Mononuclear cell (primary cell): ENCODE results near the gene YIPF3. TPM values are rescaled to one million over a fixed set of nuclear protein-coding genes. Genes with fewer than 3 reads are reported as not detected.
A peak's percentile ranks its signal among the peaks of the same experiment; 100 is the strongest.
"Not testable (repeated sequence)": the region's sequence is repeated elsewhere in the genome, so short reads cannot be mapped to it uniquely, and the experiment has no call there.

Experiments used
- H3K27me3 ChIP-seq: 2 replicates; pipeline ENCODE4 v1.6.0; 2011; ENCODE audit warnings: low read length, control low read depth; ENCODE audit not compliant: insufficient read depth
- H3K4me1 ChIP-seq: 2 replicates; pipeline ENCODE4 v1.5.1; 2011; ENCODE audit warnings: mild to moderate bottlenecking, low read length, control low read depth; ENCODE audit not compliant: insufficient read depth
- H3K4me3 ChIP-seq: 2 replicates; pipeline ENCODE4 v1.5.1; 2011; ENCODE audit warnings: mild to moderate bottlenecking, low read length, moderate library complexity
- H3K9me3 ChIP-seq: 2 replicates; pipeline ENCODE4 v1.5.1; 2011; ENCODE audit warnings: low read depth, mild to moderate bottlenecking, control low read depth, low read length
- total RNA-seq: library from RNA; depleted of rRNA; stranded (reverse); fragments of >200 nt; gene quantifications from one replicate; pipeline ENCODE4 v1.2.3, GENCODE V29; 2012

The YIPF3 gene
- 29.4 TPM for total RNA-seq

GRCh38 chr6:43516697-43517504, at the start of gene YIPF3, which contains the start of gene POLR1C:
Gene YIPF3, minus strand, starts transcription at chr6:43516926. Its CDS starts 119 bp downstream, at chr6:43516807.
Gene POLR1C, plus strand, starts transcription at chr6:43517089. Its CDS starts 21 bp downstream, at chr6:43517110.
- Histone ChIP-seq H3K4me3 (peak within 1 kb of the TSS; percentile 85), H3K4me1 (peaks cover 37% of the 10 kb centered on the region), H3K27me3 (no peaks in the 10 kb centered on the region), H3K9me3 (no peaks in the 10 kb centered on the region)

GRCh38 chr6:43559328-43559727, 42.6 kb upstream of the YIPF3 start:
- Histone ChIP-seq H3K9me3 (no peaks in the 10 kb centered on the region), H3K4me1 (no peaks in the 10 kb centered on the region), H3K4me3 (no peak overlapping the region), H3K27me3 (no peaks in the 10 kb centered on the region)

GRCh38 chr6:43557620-43558019, 40.9 kb upstream of the YIPF3 start:
- H3K4me3 ChIP-seq, H3K9me3 ChIP-seq, H3K4me1 ChIP-seq, H3K27me3 ChIP-seq: not testable (repeated sequence)

GRCh38 chr6:43547222-43547621, 30.5 kb upstream of the YIPF3 start:
- no peaks in the 10 kb centered on the region for H3K9me3 ChIP-seq
- no peaks in the 10 kb centered on the region for H3K4me1 ChIP-seq
- no peak overlapping the region for H3K4me3 ChIP-seq
- H3K27me3 ChIP-seq: no peaks in the 10 kb centered on the region

GRCh38 chr6:43544461-43544860, 27.7 kb upstream of the YIPF3 start:
- H3K27me3 ChIP-seq: no peaks in the 10 kb centered on the region
- no peaks in the 10 kb centered on the region for H3K4me1 ChIP-seq
- H3K4me3 ChIP-seq: no peak overlapping the region
- H3K9me3 ChIP-seq: no peaks in the 10 kb centered on the region

- Histone ChIP-seq H3K4me3 (no peak overlapping the region), H3K4me1 (no peaks in the 10 kb centered on the region), H3K9me3 (no peaks in the 10 kb centered on the region)
These were observed 25.2 kb upstream of the YIPF3 start for GRCh38 chr6:43541774-43542471.

GRCh38 chr6:43540507-43540906, 23.8 kb upstream of the YIPF3 start:
- H3K4me3 ChIP-seq: no peak overlapping the region

More at GRCh38 chr6:43541774-43542471, 25.2 kb upstream of the YIPF3 start:
- no peaks in the 10 kb centered on the region for H3K27me3 ChIP-seq

GRCh38 chr6:43539409-43539808, 22.7 kb upstream of the YIPF3 start:
- not testable (repeated sequence) for H3K27me3 ChIP-seq, H3K4me3 ChIP-seq, H3K9me3 ChIP-seq, H3K4me1 ChIP-seq

More at GRCh38 chr6:43540507-43540906, 23.8 kb upstream of the YIPF3 start:
- Histone ChIP-seq H3K9me3 (no peaks in the 10 kb centered on the region), H3K4me1 (no peaks in the 10 kb centered on the region), H3K27me3 (no peaks in the 10 kb centered on the region)

GRCh38 chr6:43538986-43539385, 22.3 kb upstream of the YIPF3 start:
- H3K4me1 ChIP-seq, H3K9me3 ChIP-seq, H3K4me3 ChIP-seq, H3K27me3 ChIP-seq: not testable (repeated sequence)

GRCh38 chr6:43532201-43532600, 15.5 kb upstream of the YIPF3 start:
- Histone ChIP-seq H3K27me3 (no peaks in the 10 kb centered on the region), H3K4me3 (no peak overlapping the region), H3K4me1 (no peaks in the 10 kb centered on the region), H3K9me3 (no peaks in the 10 kb centered on the region)

GRCh38 chr6:43524483-43524961, 7.8 kb upstream of the YIPF3 start:
- H3K4me1 ChIP-seq: no peaks in the 10 kb centered on the region
- no peaks in the 10 kb centered on the region for H3K27me3 ChIP-seq
- H3K9me3 ChIP-seq: no peaks in the 10 kb centered on the region
- H3K4me3 ChIP-seq: no peak overlapping the region

- Histone ChIP-seq H3K9me3 (no peaks in the 10 kb centered on the region), H3K27me3 (no peaks in the 10 kb centered on the region), H3K4me3 (no peak overlapping the region), H3K4me1 (peaks cover 6% of the 10 kb centered on the region)
These were observed 6.6 kb upstream of the YIPF3 start for GRCh38 chr6:43523284-43523683.

- Histone ChIP-seq H3K4me1 (peaks cover 11% of the 10 kb centered on the region), H3K27me3 (no peaks in the 10 kb centered on the region), H3K9me3 (no peaks in the 10 kb centered on the region)
These were observed 6.0 kb upstream of the YIPF3 start for GRCh38 chr6:43522547-43523261.

GRCh38 chr6:43521836-43522235, 5.1 kb upstream of the YIPF3 start:
- Histone ChIP-seq H3K27me3 (no peaks in the 10 kb centered on the region), H3K4me3 (no peak overlapping the region), H3K9me3 (no peaks in the 10 kb centered on the region), H3K4me1 (peaks cover 16% of the 10 kb centered on the region)

More at GRCh38 chr6:43522547-43523261, 6.0 kb upstream of the YIPF3 start:
- H3K4me3 ChIP-seq: no peak overlapping the region

GRCh38 chr6:43520097-43520496, 3.4 kb upstream of the YIPF3 start:
- no peaks in the 10 kb centered on the region for H3K27me3 ChIP-seq
- H3K9me3 ChIP-seq: no peaks in the 10 kb centered on the region
- H3K4me3 ChIP-seq: no peak overlapping the region
- H3K4me1 ChIP-seq: peaks cover 29% of the 10 kb centered on the region
